Hepatocyte (in vitro differentiated cells): ENCODE data around the gene GIPC3. TPM values are rescaled to one million over a fixed set of nuclear protein-coding genes. Genes with fewer than 3 reads are reported as not detected.

Source experiments
- DNase-seq: peaks from one replicate; pipeline ENCODE4 v3.0.0-alpha.2; 2016; ENCODE audit warnings: low spot score
- H2AFZ ChIP-seq: fragments of 200-600 bp; sonication (generic); 2 replicates; pipeline ENCODE4 v1.6.0; 2016; ENCODE audit warnings: antibody characterized with exemption, mild to moderate bottlenecking
- H3K27ac ChIP-seq: fragments of 200-600 bp; sonication (generic); 2 replicates; pipeline ENCODE4 v1.5.1; 2016; ENCODE audit warnings: mild to moderate bottlenecking
- H3K27me3 ChIP-seq: fragments of 200-600 bp; sonication (generic); 2 replicates; pipeline ENCODE4 v1.6.1; 2016
- H3K36me3 ChIP-seq: fragments of 200-600 bp; sonication (generic); replicated peaks from 2 replicates; pipeline ENCODE4 v1.5.1; 2016; ENCODE audit warnings: low read depth; ENCODE audit not compliant: insufficient read depth
- H3K4me1 ChIP-seq: fragments of 200-600 bp; sonication (generic); 2 replicates; pipeline ENCODE4 v1.5.1; 2016; ENCODE audit warnings: mild to moderate bottlenecking, moderate library complexity; ENCODE audit not compliant: insufficient read depth
- H3K4me2 ChIP-seq: fragments of 200-600 bp; sonication (generic); 2 replicates; pipeline ENCODE4 v1.6.0; 2016
- H3K4me3 ChIP-seq: fragments of 200-600 bp; sonication (generic); 2 replicates; pipeline ENCODE4 v1.5.1; 2016; ENCODE audit warnings: mild to moderate bottlenecking
- H3K79me2 ChIP-seq: fragments of 200-600 bp; sonication (generic); 2 replicates; pipeline ENCODE4 v1.6.0; 2017; ENCODE audit warnings: mild to moderate bottlenecking
- H3K9me2 ChIP-seq: fragments of 200-600 bp; sonication (generic); replicated peaks from 2 replicates; pipeline ENCODE4 v1.6.0; 2017; ENCODE audit warnings: mild to moderate bottlenecking; ENCODE audit not compliant: insufficient read depth
- H3K9me3 ChIP-seq: fragments of 200-600 bp; sonication (generic); 2 replicates; pipeline ENCODE4 v1.5.1; 2016; ENCODE audit warnings: low read depth, mild to moderate bottlenecking
- H4K20me1 ChIP-seq: fragments of 200-600 bp; sonication (generic); 2 replicates; pipeline ENCODE4 v1.6.0; 2016; ENCODE audit warnings: mild to moderate bottlenecking; ENCODE audit not compliant: insufficient read depth, poor library complexity, severe bottlenecking
- EZH2 ChIP-seq: fragments of 200-600 bp; sonication (generic); IDR thresholded peaks from 2 replicates; pipeline ENCODE4 v1.6.1; 2016; ENCODE audit warnings: antibody characterized with exemption, mild to moderate bottlenecking, borderline replicate concordance
- EZH2phosphoT487 ChIP-seq: fragments of 200-600 bp; sonication (generic); IDR thresholded peaks from one replicate; pipeline ENCODE4 v1.6.1; 2018; ENCODE audit warnings: antibody characterized with exemption, mild to moderate bottlenecking, low read depth, moderate library complexity; ENCODE audit not compliant: unreplicated experiment, severe bottlenecking
- WGBS: methylation state at CpG from one replicate; pipeline ENCODE4 v1.1.6; 2016; ENCODE audit warnings: low lambda C conversion rate; ENCODE audit errors: missing lambda C conversion rate; 5-methylcytosine and 5-hydroxymethylcytosine counted together
- polyA plus RNA-seq: library from polyadenylated mRNA; unstranded; fragments of >200 nt; fragmentation: Nextera tagmentation; extraction: Ambion mirVana; gene quantifications from 2 replicates; pipeline ENCODE4 v1.2.1, GENCODE V29; 2016
- total RNA-seq: library from RNA; depleted of rRNA; stranded (reverse); fragments of >200 nt; gene quantifications from 2 replicates; pipeline ENCODE4 v1.2.3, GENCODE V29; 2014
- TF ChIP-seq, protein P1 (sequence below): fragments of 200-600 bp; sonication (generic); IDR thresholded peaks from 2 replicates; pipeline ENCODE4 v1.5.1; 2016; ENCODE audit warnings: antibody characterized with exemption, mild to moderate bottlenecking; ENCODE audit not compliant: poor library complexity

Gene GIPC3
- total and polyA plus RNA-seq, 2 experiments from 2014 or later = 0.28 TPM; not detected in 1

- Histone ChIP-seq H3K9me2 (no peaks in the 10 kb centered on the region), H3K4me3 (no peak overlapping the region), H3K4me1 (peaks cover 17% of the 10 kb centered on the region), H3K4me2 (no peak overlapping the region), H3K27ac (no peak overlapping the region), H3K27me3 (peaks cover 24% of the 10 kb centered on the region), H3K9me3 (no peaks in the 10 kb centered on the region), H4K20me1 (no peaks in the 10 kb centered on the region), H2AFZ (no peak overlapping the region), H3K36me3 (no peaks in the 10 kb centered on the region), H3K79me2 (no peaks in the 10 kb centered on the region)
- 88% methylated on average over 24 of the region's 24 CpGs for WGBS
- TF ChIP-seq EZH2phosphoT487 (no peak), EZH2 (no peak)
- TF ChIP-seq, protein P1, sequence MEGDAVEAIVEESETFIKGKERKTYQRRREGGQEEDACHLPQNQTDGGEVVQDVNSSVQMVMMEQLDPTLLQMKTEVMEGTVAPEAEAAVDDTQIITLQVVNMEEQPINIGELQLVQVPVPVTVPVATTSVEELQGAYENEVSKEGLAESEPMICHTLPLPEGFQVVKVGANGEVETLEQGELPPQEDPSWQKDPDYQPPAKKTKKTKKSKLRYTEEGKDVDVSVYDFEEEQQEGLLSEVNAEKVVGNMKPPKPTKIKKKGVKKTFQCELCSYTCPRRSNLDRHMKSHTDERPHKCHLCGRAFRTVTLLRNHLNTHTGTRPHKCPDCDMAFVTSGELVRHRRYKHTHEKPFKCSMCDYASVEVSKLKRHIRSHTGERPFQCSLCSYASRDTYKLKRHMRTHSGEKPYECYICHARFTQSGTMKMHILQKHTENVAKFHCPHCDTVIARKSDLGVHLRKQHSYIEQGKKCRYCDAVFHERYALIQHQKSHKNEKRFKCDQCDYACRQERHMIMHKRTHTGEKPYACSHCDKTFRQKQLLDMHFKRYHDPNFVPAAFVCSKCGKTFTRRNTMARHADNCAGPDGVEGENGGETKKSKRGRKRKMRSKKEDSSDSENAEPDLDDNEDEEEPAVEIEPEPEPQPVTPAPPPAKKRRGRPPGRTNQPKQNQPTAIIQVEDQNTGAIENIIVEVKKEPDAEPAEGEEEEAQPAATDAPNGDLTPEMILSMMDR = no peak
- no peak for DNase-seq
Measured at GRCh38 chr19:3609779-3610719, 24.8 kb downstream of the GIPC3 start.

DNA sequence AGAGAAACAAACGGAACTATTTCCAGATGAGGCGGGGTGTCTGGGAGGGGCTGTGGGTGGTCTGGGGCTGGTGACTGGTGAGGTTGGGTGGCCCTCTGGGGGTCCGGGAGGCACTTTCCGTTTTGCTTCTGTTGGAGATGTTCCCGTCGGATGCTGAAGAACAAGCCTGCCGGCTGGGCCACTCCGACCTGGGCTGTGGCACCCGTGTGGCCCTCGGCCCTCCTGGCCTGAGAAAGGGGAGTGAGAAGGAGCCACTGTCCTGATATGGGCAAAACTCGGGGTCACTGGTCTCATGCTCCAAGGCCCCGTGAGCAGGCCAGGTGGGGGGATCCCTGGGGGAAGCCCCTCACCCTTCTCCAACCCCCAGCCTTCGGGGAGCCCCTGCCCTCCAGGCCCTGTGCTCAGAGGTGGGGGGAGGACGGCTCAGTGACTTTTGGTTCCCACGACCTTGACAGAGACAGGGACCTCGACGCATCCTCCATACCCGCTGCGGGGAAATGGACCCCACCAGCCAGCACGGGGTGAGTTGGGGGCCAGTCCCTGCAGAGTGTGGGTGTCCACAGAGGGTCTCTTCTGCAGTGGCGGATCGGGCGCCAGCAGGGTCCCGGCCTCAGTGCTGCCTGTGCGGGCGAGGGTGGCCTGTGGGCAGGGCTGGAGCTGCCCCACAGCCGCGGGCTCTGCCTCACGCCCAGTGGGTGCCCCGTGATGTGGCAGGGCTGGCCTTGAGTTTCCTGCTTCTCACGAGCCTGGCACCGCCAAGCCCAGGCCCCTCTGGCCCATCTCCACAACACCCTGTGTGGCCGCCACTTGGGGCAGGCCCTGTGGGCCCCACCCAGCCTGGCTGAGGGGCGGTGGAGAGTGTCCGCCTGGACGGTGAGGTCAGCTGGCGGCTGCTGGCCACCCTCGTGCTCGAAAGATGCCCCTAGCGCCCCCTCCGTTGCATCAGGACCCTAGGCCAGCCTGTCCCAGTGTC, 25.8 kb downstream of the GIPC3 start:
- H3K4me1 ChIP-seq = peaks cover 17% of the 10 kb centered on the region
- no peaks in the 10 kb centered on the region for H3K79me2 ChIP-seq
- no peak overlapping the region for H3K27ac ChIP-seq
- WGBS = 92% methylated on average over 34 of the region's 41 CpGs
- H3K4me2 ChIP-seq = no peak overlapping the region
- DNase-seq = no peak
- no peaks in the 10 kb centered on the region for H4K20me1 ChIP-seq
- H3K9me3 ChIP-seq = no peaks in the 10 kb centered on the region
- H3K27me3 ChIP-seq = peaks cover 15% of the 10 kb centered on the region
- no peaks in the 10 kb centered on the region for H3K9me2 ChIP-seq
- no peak overlapping the region for H2AFZ ChIP-seq
- H3K4me3 ChIP-seq = no peak overlapping the region
- TF ChIP-seq, protein P1 = no peak
- TF ChIP-seq EZH2phosphoT487 = no peak
- TF ChIP-seq EZH2 = no peak
- no peaks in the 10 kb centered on the region for H3K36me3 ChIP-seq

DNA sequence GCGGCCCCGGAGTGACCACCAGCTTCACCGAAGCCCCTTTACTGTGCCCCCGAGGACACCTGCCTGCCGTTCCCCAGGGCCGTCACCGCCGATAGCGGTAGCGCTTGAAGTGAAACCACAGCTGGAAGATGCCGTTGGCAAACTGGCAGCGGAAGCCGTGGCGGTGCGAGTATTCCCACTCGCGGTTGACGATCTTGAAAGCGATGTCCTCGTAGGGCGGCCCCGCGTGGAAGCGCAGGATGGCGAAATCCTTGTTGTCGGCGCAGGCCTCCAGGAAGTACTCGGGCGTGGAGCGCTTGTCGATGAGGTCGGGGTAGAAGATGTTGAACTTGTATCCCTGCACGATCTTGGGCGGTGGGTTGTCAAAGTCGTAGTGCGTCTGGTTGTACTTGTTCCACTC, 26.6 kb downstream of the GIPC3 start:
- no peaks in the 10 kb centered on the region for H3K36me3 ChIP-seq
- no peak overlapping the region for H3K4me2 ChIP-seq
- WGBS = 97% methylated on average over 36 of the region's 36 CpGs
- H3K4me3 ChIP-seq = no peak overlapping the region
- peaks cover 7% of the 10 kb centered on the region for H3K27me3 ChIP-seq
- no peak for DNase-seq
- no peak overlapping the region for H2AFZ ChIP-seq
- no peaks in the 10 kb centered on the region for H3K9me2 ChIP-seq
- H3K79me2 ChIP-seq = no peaks in the 10 kb centered on the region
- H3K27ac ChIP-seq = no peak overlapping the region
- no peaks in the 10 kb centered on the region for H4K20me1 ChIP-seq
- H3K9me3 ChIP-seq = no peaks in the 10 kb centered on the region
- TF ChIP-seq EZH2 (no peak), EZH2phosphoT487 (no peak)
- TF ChIP-seq, protein P1 = no peak
- peaks cover 10% of the 10 kb centered on the region for H3K4me1 ChIP-seq
